HG03103 (cell line): ENCODE data around the gene CX3CL1.
"Not testable (repeated sequence)": the region's sequence is repeated elsewhere in the genome, so short reads cannot be mapped to it uniquely, and the experiment has no call there.

Experiments used
- ATAC-seq: cut with Tn5 transposase; IDR thresholded peaks from one replicate; pipeline ENCODE4 v1.9.1; 2021; ENCODE audit warnings: low read depth; ENCODE audit not compliant: unreplicated experiment

The CX3CL1 gene

DNA sequence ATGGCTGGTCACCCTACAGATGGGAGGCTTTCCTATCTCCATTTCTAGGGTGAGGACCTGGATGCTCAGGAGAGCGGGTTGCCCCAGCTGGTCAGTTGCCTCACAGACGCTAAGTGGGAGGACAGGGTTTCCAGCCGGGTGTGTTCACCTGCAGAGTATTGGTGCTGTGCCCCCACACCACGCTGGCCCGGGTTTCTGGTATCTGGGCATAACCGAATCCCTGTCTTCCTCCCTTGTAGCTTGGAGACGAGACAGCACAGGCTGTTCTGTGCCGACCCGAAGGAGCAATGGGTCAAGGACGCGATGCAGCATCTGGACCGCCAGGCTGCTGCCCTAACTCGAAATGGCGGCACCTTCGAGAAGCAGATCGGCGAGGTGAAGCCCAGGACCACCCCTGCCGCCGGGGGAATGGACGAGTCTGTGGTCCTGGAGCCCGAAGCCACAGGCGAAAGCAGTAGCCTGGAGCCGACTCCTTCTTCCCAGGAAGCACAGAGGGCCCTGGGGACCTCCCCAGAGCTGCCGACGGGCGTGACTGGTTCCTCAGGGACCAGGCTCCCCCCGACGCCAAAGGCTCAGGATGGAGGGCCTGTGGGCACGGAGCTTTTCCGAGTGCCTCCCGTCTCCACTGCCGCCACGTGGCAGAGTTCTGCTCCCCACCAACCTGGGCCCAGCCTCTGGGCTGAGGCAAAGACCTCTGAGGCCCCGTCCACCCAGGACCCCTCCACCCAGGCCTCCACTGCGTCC is 9.7 kb downstream of the CX3CL1 start:
- no peak for ATAC-seq

DNA sequence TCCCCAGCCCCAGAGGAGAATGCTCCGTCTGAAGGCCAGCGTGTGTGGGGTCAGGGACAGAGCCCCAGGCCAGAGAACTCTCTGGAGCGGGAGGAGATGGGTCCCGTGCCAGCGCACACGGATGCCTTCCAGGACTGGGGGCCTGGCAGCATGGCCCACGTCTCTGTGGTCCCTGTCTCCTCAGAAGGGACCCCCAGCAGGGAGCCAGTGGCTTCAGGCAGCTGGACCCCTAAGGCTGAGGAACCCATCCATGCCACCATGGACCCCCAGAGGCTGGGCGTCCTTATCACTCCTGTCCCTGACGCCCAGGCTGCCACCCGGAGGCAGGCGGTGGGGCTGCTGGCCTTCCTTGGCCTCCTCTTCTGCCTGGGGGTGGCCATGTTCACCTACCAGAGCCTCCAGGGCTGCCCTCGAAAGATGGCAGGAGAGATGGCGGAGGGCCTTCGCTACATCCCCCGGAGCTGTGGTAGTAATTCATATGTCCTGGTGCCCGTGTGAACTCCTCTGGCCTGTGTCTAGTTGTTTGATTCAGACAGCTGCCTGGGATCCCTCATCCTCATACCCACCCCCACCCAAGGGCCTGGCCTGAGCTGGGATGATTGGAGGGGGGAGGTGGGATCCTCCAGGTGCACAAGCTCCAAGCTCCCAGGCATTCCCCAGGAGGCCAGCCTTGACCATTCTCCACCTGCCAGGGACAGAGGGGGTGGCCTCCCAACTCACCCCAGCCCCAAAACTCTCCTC is 10.4 kb downstream of the CX3CL1 start:
- ATAC-seq = no peak

DNA sequence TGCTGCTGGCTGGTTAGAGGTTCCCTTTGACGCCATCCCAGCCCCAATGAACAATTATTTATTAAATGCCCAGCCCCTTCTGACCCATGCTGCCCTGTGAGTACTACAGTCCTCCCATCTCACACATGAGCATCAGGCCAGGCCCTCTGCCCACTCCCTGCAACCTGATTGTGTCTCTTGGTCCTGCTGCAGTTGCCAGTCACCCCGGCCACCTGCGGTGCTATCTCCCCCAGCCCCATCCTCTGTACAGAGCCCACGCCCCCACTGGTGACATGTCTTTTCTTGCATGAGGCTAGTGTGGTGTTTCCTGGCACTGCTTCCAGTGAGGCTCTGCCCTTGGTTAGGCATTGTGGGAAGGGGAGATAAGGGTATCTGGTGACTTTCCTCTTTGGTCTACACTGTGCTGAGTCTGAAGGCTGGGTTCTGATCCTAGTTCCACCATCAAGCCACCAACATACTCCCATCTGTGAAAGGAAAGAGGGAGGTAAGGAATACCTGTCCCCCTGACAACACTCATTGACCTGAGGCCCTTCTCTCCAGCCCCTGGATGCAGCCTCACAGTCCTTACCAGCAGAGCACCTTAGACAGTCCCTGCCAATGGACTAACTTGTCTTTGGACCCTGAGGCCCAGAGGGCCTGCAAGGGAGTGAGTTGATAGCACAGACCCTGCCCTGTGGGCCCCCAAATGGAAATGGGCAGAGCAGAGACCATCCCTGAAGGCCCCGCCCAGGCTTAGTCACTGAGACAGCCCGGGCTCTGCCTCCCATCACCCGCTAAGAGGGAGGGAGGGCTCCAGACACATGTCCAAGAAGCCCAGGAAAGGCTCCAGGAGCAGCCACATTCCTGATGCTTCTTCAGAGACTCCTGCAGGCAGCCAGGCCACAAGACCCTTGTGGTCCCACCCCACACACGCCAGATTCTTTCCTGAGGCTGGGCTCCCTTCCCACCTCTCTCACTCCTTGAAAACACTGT is 11.3 kb downstream of the CX3CL1 start:
- no peak for ATAC-seq

DNA sequence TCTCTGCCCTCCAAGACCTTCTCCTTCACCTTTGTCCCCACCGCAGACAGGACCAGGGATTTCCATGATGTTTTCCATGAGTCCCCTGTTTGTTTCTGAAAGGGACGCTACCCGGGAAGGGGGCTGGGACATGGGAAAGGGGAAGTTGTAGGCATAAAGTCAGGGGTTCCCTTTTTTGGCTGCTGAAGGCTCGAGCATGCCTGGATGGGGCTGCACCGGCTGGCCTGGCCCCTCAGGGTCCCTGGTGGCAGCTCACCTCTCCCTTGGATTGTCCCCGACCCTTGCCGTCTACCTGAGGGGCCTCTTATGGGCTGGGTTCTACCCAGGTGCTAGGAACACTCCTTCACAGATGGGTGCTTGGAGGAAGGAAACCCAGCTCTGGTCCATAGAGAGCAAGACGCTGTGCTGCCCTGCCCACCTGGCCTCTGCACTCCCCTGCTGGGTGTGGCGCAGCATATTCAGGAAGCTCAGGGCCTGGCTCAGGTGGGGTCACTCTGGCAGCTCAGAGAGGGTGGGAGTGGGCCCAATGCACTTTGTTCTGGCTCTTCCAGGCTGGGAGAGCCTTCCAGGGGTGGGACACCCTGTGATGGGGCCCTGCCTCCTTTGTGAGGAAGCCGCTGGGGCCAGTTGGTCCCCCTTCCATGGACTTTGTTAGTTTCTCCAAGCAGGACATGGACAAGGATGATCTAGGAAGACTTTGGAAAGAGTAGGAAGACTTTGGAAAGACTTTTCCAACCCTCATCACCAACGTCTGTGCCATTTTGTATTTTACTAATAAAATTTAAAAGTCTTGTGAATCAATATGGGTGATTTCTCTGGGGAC is 12.2 kb downstream of the CX3CL1 start:
- no peak for ATAC-seq

DNA sequence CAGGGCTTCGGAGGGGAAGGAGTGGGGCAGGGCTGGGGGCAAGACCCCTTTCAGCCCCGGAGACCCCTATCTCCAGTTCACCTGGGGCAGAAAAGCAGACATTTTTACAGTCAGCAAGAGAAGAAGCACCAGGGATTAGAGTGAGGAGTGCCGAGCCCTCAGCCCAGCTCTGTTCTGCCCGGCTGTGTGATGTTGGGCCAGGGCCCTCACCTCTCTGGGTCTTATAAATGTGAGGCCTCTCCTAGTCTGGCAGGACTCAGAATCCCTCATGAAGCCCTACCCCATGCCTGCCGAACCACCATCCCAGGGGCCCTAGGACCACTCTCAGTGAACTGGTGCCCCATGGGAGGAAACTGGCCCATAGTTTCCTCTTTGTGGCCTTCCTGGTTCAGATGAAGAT is 12.8 kb downstream of the CX3CL1 start:
- ATAC-seq = no peak

DNA sequence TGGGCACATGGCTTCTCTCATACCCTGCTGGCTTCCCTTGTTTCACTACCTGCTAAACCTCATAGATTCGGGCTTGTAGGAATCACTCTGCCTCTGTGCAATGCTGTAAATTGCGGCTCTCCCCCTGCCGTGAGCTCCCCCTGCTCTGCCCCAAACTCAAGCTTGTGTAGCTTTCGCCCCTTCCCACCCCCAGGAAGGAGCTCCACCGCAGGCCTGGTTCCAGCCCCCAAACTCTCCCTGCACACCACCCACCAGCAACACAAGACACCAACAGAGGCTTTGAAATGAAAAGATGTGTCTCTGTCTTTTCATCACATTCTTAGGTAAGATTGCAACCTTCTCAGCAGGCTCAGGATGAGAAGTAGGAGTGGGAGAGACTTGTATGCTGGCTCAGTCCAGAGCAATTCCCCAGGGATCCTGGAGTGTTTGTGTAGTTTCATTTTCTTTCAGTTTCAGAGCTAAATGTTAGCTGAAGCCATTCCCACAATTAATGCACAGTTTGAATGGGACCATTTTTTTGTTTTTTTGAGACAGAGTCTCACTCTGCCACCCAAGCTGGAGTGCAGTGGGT is 14.2 kb downstream of the CX3CL1 start:
- no peak for ATAC-seq

GRCh38 chr16:57387598-57388354 is 15.5 kb downstream of the CX3CL1 start:
- ATAC-seq = no peak

DNA sequence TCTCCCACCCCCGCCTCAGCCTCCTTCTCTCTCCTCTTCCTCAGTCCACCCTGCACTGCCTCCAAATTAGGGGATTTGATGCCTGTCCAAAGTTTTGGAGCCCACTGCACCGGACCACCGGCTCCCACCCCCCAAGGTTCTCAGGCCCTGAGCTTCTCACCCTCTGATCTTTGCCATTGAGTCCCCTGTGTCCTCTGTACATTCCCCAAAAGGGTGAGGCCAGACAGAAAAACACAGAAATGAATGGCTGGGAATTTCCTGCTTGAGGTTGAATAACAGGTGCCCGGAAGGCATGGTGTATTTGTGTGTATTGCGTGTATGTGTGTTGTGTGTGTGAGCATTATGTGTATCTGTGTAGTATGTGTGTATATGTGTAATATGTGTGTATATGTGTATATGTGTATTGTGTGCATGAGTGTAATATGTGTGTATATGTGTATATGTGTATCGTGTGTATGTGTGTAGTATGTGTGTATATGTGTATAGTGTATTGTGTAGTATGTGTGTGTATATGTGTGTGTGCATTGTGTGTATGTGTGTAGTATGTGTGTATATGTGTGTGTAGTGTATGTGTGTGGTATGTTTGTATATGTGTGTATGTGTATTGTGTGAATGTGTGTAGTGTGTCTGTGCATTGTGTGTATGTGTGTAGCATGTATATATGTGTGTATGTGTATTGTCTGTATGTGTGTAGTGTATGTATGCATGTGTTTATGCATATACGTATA is 16.2 kb downstream of the CX3CL1 start:
- ATAC-seq = no peak

DNA sequence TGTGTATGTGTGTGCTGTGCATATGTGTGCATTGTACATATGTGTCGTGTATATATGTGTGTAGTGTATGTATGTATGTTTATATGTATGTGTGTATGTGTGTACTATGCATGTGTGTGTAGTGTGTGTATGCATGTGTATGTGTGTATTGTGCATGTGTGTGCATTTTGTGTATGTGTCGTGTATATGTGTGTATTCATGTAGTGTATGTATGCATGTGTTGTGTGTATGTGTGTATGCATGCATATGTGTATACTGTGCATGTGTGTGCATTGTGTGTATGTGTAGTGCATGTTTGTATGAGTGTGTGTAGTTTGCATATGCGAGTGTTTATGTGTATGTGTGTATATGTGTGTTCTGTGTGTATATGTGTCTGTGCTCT is 16.8 kb downstream of the CX3CL1 start:
- no peak for ATAC-seq

- ATAC-seq = no peak
Observed at GRCh38 chr16:57390636-57391295, 18.5 kb downstream of the CX3CL1 start.

GRCh38 chr16:57391300-57391699 is 19.0 kb downstream of the CX3CL1 start:
- ATAC-seq = no peak

DNA sequence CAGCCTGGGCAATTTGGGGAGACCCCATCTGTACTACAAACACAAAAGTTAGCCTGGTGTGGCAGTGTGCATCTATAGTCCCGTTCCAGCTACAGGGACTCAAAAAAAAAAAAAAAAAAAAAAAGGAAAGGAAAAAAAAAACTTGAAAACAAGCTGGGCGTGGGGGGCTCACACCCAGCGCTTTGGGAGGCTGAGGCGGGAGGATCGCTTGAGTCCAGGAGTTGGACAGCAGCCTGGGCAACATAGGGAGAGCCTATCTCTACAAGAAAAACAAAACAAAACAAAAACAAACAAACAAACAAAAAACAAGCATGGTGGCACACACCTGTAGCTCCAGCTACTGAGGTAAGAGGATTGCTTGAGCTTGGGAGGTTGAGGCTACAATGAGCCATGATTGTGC is 19.4 kb downstream of the CX3CL1 start:
- ATAC-seq = no peak

GRCh38 chr16:57392694-57393093 is 20.4 kb downstream of the CX3CL1 start:
- ATAC-seq = no peak

GRCh38 chr16:57394444-57394843 is 22.2 kb downstream of the CX3CL1 start:
- ATAC-seq = no peak

DNA sequence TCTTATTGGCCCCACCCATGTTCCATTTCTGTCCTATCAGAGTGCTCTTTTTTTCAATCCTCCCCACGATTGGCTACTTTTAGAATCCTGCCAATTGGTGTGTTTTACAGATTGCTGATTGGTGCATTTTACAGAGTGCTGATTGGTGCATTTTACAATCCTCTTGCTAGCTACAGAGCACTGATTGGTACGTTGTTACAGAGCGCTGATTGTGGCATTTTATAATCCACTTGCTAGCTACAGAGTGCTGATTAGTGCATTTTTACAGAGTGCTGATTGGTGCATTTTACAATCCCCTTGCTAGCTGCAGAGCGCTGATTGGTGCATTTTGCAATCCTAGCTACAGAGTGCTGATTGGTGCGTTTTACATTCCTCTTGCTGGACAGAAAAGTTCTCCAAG is 22.7 kb downstream of the CX3CL1 start:
- no peak for ATAC-seq

DNA sequence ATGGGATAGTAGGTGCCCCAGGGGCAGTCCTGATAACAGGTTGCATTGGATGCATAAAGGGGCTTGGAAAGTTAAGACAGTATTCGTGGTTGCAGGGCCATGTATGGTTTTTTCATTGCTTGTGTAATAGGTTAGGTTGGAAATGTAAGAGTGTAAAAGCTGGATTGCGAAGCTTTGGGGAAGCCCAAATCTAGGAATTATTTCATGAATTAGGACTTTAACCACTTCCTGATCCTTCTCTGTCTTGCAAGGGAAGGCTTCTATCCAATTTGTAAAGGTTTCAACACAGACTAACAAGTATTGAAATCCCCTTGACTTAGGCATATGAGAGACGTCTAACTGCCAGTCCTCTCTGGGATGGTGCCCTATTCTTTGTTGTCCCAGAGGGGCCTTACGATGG is 24.5 kb downstream of the CX3CL1 start:
- no peak for ATAC-seq

GRCh38 chr16:57397493-57397892 is 25.2 kb downstream of the CX3CL1 start:
- not testable (repeated sequence) for ATAC-seq
